Trophoblast cell (in vitro differentiated cells and primary cell): ENCODE results near the gene ALG1.

Experiments used
- DNase-seq, 2 donors: peaks; one replicate each; pipeline ENCODE4 v3.0.0-alpha.2; 2016
- H2AFZ ChIP-seq: 2 replicates; pipeline ENCODE4 v1.6.1; 2013; ENCODE audit warnings: low read length, moderate library complexity, mild to moderate bottlenecking; ENCODE audit not compliant: insufficient read depth, poor library complexity
- H2AK5ac ChIP-seq: 2 replicates; pipeline ENCODE4 v1.6.1; 2013; ENCODE audit warnings: mild to moderate bottlenecking, low read length
- H2BK120ac ChIP-seq: 2 replicates; pipeline ENCODE4 v1.6.1; 2013; ENCODE audit warnings: low read length, mild to moderate bottlenecking, moderate library complexity; ENCODE audit not compliant: insufficient read depth, poor library complexity
- H2BK12ac ChIP-seq: 2 replicates; pipeline ENCODE4 v1.6.1; 2013; ENCODE audit warnings: mild to moderate bottlenecking, low read length, moderate library complexity
- H2BK5ac ChIP-seq: 2 replicates; pipeline ENCODE4 v1.6.1; 2013; ENCODE audit warnings: low read length, low read depth, moderate library complexity, mild to moderate bottlenecking; ENCODE audit not compliant: poor library complexity
- H3K14ac ChIP-seq: 2 replicates; pipeline ENCODE4 v1.6.1; 2013; ENCODE audit warnings: mild to moderate bottlenecking, low read length
- H3K18ac ChIP-seq: 2 replicates; pipeline ENCODE4 v1.6.1; 2013; ENCODE audit warnings: mild to moderate bottlenecking, low read length
- H3K23ac ChIP-seq: 2 replicates; pipeline ENCODE4 v1.6.1; 2013; ENCODE audit warnings: low read length
- H3K27ac ChIP-seq: 2 replicates; pipeline ENCODE4 v1.5.1; 2013; ENCODE audit warnings: low read depth, mild to moderate bottlenecking, inconsistent platforms, low read length, moderate library complexity
- H3K27me3 ChIP-seq: 2 replicates; pipeline ENCODE4 v1.6.1; 2013; ENCODE audit warnings: inconsistent platforms, mild to moderate bottlenecking, low read length, moderate library complexity; ENCODE audit not compliant: insufficient read depth
- H3K36me3 ChIP-seq, 2 experiments: 1 replicate in 1 of 2; 2 replicates in 1 of 2; pipeline ENCODE4 v1.6.1; 2013; ENCODE audit warnings: low read length in 2 of 2, mild to moderate bottlenecking in 2 of 2, moderate library complexity in 1 of 2; ENCODE audit not compliant: insufficient read depth in 2 of 2, control insufficient read depth in 1 of 2
- H3K4ac ChIP-seq: 2 replicates; pipeline ENCODE4 v1.6.1; 2013; ENCODE audit warnings: low read depth, mild to moderate bottlenecking, low read length, moderate library complexity
- H3K4me1 ChIP-seq, 2 experiments: 1 replicate in 1 of 2; 2 replicates in 1 of 2; pipeline ENCODE4 v1.6.1; 2013; ENCODE audit warnings: low read length in 2 of 2, mild to moderate bottlenecking in 2 of 2, moderate library complexity in 1 of 2; ENCODE audit not compliant: insufficient read depth in 2 of 2, control insufficient read depth in 1 of 2
- H3K4me2 ChIP-seq: 2 replicates; pipeline ENCODE4 v1.6.1; 2013; ENCODE audit warnings: inconsistent platforms, mild to moderate bottlenecking, low read length, moderate library complexity
- H3K4me3 ChIP-seq: 2 replicates; pipeline ENCODE4 v1.5.1; 2013; ENCODE audit warnings: mild to moderate bottlenecking, low read depth, low read length, inconsistent platforms
- H3K79me1 ChIP-seq: one replicate; pipeline ENCODE4 v1.6.1; 2013; ENCODE audit warnings: low read length
- H3K79me2 ChIP-seq: 2 replicates; pipeline ENCODE4 v1.6.1; 2013; ENCODE audit warnings: low read length, mild to moderate bottlenecking; ENCODE audit not compliant: control insufficient read depth, insufficient read depth, poor library complexity
- H3K9ac ChIP-seq: 2 replicates; pipeline ENCODE4 v1.6.1; 2013; ENCODE audit warnings: mild to moderate bottlenecking, low read length
- H3K9me3 ChIP-seq: 2 replicates; pipeline ENCODE4 v1.6.1; 2013; ENCODE audit warnings: low read depth, mild to moderate bottlenecking, control low read depth, inconsistent platforms, low read length; ENCODE audit not compliant: insufficient read depth
- H4K12ac ChIP-seq: 2 replicates; pipeline ENCODE4 v1.6.1; 2013; ENCODE audit warnings: low read depth, mild to moderate bottlenecking, low read length, moderate library complexity
- H4K8ac ChIP-seq: 2 replicates; pipeline ENCODE4 v1.6.1; 2013; ENCODE audit warnings: low read depth, mild to moderate bottlenecking, low read length, moderate library complexity
- H4K91ac ChIP-seq: one replicate; pipeline ENCODE4 v1.6.1; 2013; ENCODE audit warnings: low read depth, mild to moderate bottlenecking, low read length, moderate library complexity
- WGBS: extraction: QIAGEN DNeasy Blood & Tissue Kit; methylation state at CpG from one replicate; pipeline ENCODE4 v1.1.7; 2013; ENCODE audit warnings: missing lambda C conversion rate; ENCODE audit not compliant: insufficient read length, insufficient coverage; ENCODE audit errors: extremely low coverage; 5-methylcytosine and 5-hydroxymethylcytosine counted together

ALG1 gene

GRCh38 chr16:5058476-5058875 is 13.2 kb upstream of the ALG1 start:
- H3K9ac ChIP-seq: no peak overlapping the region
- H3K27ac ChIP-seq: no peak overlapping the region
- H3K79me1 ChIP-seq: no peaks in the 10 kb centered on the region

GRCh38 chr16:5059386-5060072 is 12.1 kb upstream of the ALG1 start:
- Histone ChIP-seq H2BK12ac (no peak overlapping the region), H3K9me3 (no peaks in the 10 kb centered on the region), H4K12ac (no peak overlapping the region), H3K4ac (no peak overlapping the region), H3K79me2 (no peaks in the 10 kb centered on the region), H2BK120ac (no peak overlapping the region), H3K4me1 (no peaks in the 10 kb centered on the region), H3K14ac (no peak overlapping the region), H3K79me1 (no peaks in the 10 kb centered on the region), H2BK5ac (no peak overlapping the region), H3K27ac (no peak overlapping the region), H2AFZ (no peak overlapping the region), H3K23ac (no peak overlapping the region), H4K8ac (no peak overlapping the region), H2AK5ac (no peak overlapping the region), H3K27me3 (no peaks in the 10 kb centered on the region), H3K9ac (no peak overlapping the region), H3K36me3 (no peaks in the 10 kb centered on the region), H4K91ac (no peak overlapping the region), H3K4me2 (no peak overlapping the region), H3K18ac (no peak overlapping the region), H3K4me3 (no peak overlapping the region)
- WGBS: no CpG with 5 or more reads among the region's 6 CpGs
- DNase-seq: no peak

More at GRCh38 chr16:5058476-5058875, 13.2 kb upstream of the ALG1 start:
- Histone ChIP-seq H3K14ac (no peak overlapping the region), H3K18ac (no peak overlapping the region), H2BK5ac (no peak overlapping the region), H2BK12ac (no peak overlapping the region), H3K36me3 (no peaks in the 10 kb centered on the region), H3K23ac (no peak overlapping the region), H4K91ac (no peak overlapping the region), H3K4me3 (no peak overlapping the region), H3K79me2 (no peaks in the 10 kb centered on the region), H4K8ac (no peak overlapping the region), H3K4me2 (no peak overlapping the region), H3K4ac (no peak overlapping the region), H2BK120ac (no peak overlapping the region), H2AK5ac (no peak overlapping the region), H2AFZ (no peak overlapping the region), H3K27me3 (no peaks in the 10 kb centered on the region), H3K4me1 (no peaks in the 10 kb centered on the region), H4K12ac (no peak overlapping the region), H3K9me3 (no peaks in the 10 kb centered on the region)
- peak in 1 of 2 donors; percentile 20 for DNase-seq
- WGBS: no CpG with 5 or more reads among the region's 7 CpGs

GRCh38 chr16:5060073-5060641 is 11.5 kb upstream of the ALG1 start:
- H4K12ac ChIP-seq: no peak overlapping the region
- no CpG with 5 or more reads among the region's 10 CpGs for WGBS
- H3K9ac ChIP-seq: no peak overlapping the region
- no peak overlapping the region for H3K4ac ChIP-seq
- H2AFZ ChIP-seq: no peak overlapping the region
- no peaks in the 10 kb centered on the region for H3K79me1 ChIP-seq
- H4K8ac ChIP-seq: no peak overlapping the region
- H2BK12ac ChIP-seq: no peak overlapping the region
- no peaks in the 10 kb centered on the region for H3K9me3 ChIP-seq
- no peak overlapping the region for H3K14ac ChIP-seq
- no peak overlapping the region for H3K27ac ChIP-seq
- no peak overlapping the region for H3K23ac ChIP-seq
- no peak overlapping the region for H2BK120ac ChIP-seq
- H3K4me1 ChIP-seq: no peaks in the 10 kb centered on the region
- no peak overlapping the region for H3K4me3 ChIP-seq
- no peaks in the 10 kb centered on the region for H3K36me3 ChIP-seq
- H4K91ac ChIP-seq: no peak overlapping the region
- no peak overlapping the region for H3K18ac ChIP-seq
- H3K4me2 ChIP-seq: no peak overlapping the region
- H3K79me2 ChIP-seq: no peaks in the 10 kb centered on the region
- no peak overlapping the region for H2BK5ac ChIP-seq
- no peaks in the 10 kb centered on the region for H3K27me3 ChIP-seq
- no peak for DNase-seq
- no peak overlapping the region for H2AK5ac ChIP-seq

GRCh38 chr16:5062051-5062450 is 9.6 kb upstream of the ALG1 start:
- Histone ChIP-seq H3K4me2 (no peak overlapping the region), H2BK120ac (no peak overlapping the region), H2AFZ (no peak overlapping the region), H2AK5ac (no peak overlapping the region), H3K4ac (no peak overlapping the region), H3K79me2 (no peaks in the 10 kb centered on the region), H3K23ac (no peak overlapping the region), H3K79me1 (no peaks in the 10 kb centered on the region), H3K27me3 (no peaks in the 10 kb centered on the region), H3K4me3 (no peak overlapping the region), H2BK5ac (no peak overlapping the region), H4K12ac (no peak overlapping the region), H4K91ac (no peak overlapping the region), H3K18ac (no peak overlapping the region), H3K9ac (no peak overlapping the region), H3K14ac (no peak overlapping the region), H4K8ac (no peak overlapping the region), H2BK12ac (no peak overlapping the region), H3K4me1 (no peaks in the 10 kb centered on the region), H3K9me3 (no peaks in the 10 kb centered on the region), H3K36me3 (no peaks in the 10 kb centered on the region), H3K27ac (no peak overlapping the region)
- WGBS: no CpG with 5 or more reads among the region's 11 CpGs
- no peak for DNase-seq
